Thymus (tissue), 11 donors: ENCODE results near the gene SPSB3. TPM values are rescaled to one million over a fixed set of nuclear protein-coding genes. Genes with fewer than 3 reads are reported as not detected.

Source experiments
- DNase-seq, 9 donors: peaks; one replicate each; pipeline ENCODE4 v3.0.0-alpha.2; 2013; ENCODE audit warnings: low spot score in 9 of 9, low read depth in 6 of 9, missing footprints in 1 of 9
- H3K27ac ChIP-seq, 2 donors: one replicate each; pipeline ENCODE4 v1.5.1; 2013; ENCODE audit warnings: control low read depth in 1 of 2, low read depth in 1 of 2, low read length in 1 of 2, mild to moderate bottlenecking in 1 of 2, moderate library complexity in 1 of 2
- H3K27me3 ChIP-seq, 2 donors: one replicate each; pipeline ENCODE4 v1.5.1; 2013; ENCODE audit warnings: low read length in 1 of 2; ENCODE audit not compliant: control insufficient read depth in 2 of 2, insufficient read depth in 1 of 2
- H3K36me3 ChIP-seq, 2 donors: one replicate each; pipeline ENCODE4 v1.5.1; 2013; ENCODE audit warnings: low read length in 1 of 2, mild to moderate bottlenecking in 1 of 2, moderate library complexity in 1 of 2; ENCODE audit not compliant: control insufficient read depth in 2 of 2, insufficient read depth in 2 of 2
- H3K4me1 ChIP-seq, 2 donors: one replicate each; pipeline ENCODE4 v1.5.1; 2013; ENCODE audit warnings: low read length in 2 of 2; ENCODE audit not compliant: control insufficient read depth in 2 of 2, insufficient read depth in 2 of 2
- H3K4me3 ChIP-seq, 2 donors: one replicate each; pipeline ENCODE4 v1.5.1; 2013; ENCODE audit warnings: low read length in 2 of 2, control low read depth in 1 of 2, mild to moderate bottlenecking in 1 of 2
- H3K9me3 ChIP-seq, 2 donors: one replicate each; pipeline ENCODE4 v1.5.1; 2013; ENCODE audit warnings: low read length in 1 of 2, mild to moderate bottlenecking in 1 of 2; ENCODE audit not compliant: control insufficient read depth in 2 of 2, insufficient read depth in 1 of 2
- WGBS: extraction: QIAGEN DNeasy Blood & Tissue Kit; methylation state at CpG from one replicate; pipeline ENCODE4 v1.1.7; 2013; 5-methylcytosine and 5-hydroxymethylcytosine counted together
- polyA plus RNA-seq: library from polyadenylated mRNA; stranded (reverse); fragments of 200-250 nt; gene quantifications from one replicate; pipeline ENCODE4 v1.2.3, GENCODE V29; 2013
- total RNA-seq: library from RNA; stranded (reverse); fragments of 120-200 nt; gene quantifications from one replicate; pipeline ENCODE4 v1.2.4, GENCODE V29; 2013
- donor health status: healthy.

Gene SPSB3
- total and polyA plus RNA-seq, 2 donors: 68.1 to 282 TPM

GRCh38 chr16:1818873-1819525, 36.6 kb upstream of the SPSB3 start:
- WGBS: 98% methylated on average over 35 of the region's 35 CpGs
- Histone ChIP-seq H3K4me1 (peaks cover 0 to 3% of the 10 kb centered on the region in 2 donors), H3K27ac (no peak overlapping the region), H3K4me3 (no peak overlapping the region), H3K9me3 (no peaks in the 10 kb centered on the region), H3K27me3 (no peaks in the 10 kb centered on the region), H3K36me3 (peaks cover 30 to 57% of the 10 kb centered on the region in 2 donors)
- DNase-seq: no peak

- Histone ChIP-seq H3K36me3 (peaks cover 33 to 54% of the 10 kb centered on the region in 2 donors), H3K9me3 (no peaks in the 10 kb centered on the region), H3K27me3 (no peaks in the 10 kb centered on the region), H3K4me3 (no peak overlapping the region), H3K27ac (no peak overlapping the region), H3K4me1 (no peaks in the 10 kb centered on the region)
- WGBS: 98% methylated on average over 27 of the region's 27 CpGs
- DNase-seq: no peak
These were observed 36.0 kb upstream of the SPSB3 start for GRCh38 chr16:1818204-1818872.

GRCh38 chr16:1817716-1818115, 35.3 kb upstream of the SPSB3 start:
- WGBS: 98% methylated on average over 17 of the region's 17 CpGs
- Histone ChIP-seq H3K4me3 (no peak overlapping the region), H3K4me1 (no peaks in the 10 kb centered on the region), H3K9me3 (no peaks in the 10 kb centered on the region), H3K36me3 (peaks cover 33 to 56% of the 10 kb centered on the region in 2 donors), H3K27me3 (no peaks in the 10 kb centered on the region), H3K27ac (no peak overlapping the region)
- no peak for DNase-seq

GRCh38 chr16:1817276-1817589, 34.9 kb upstream of the SPSB3 start:
- no peaks in the 10 kb centered on the region for H3K9me3 ChIP-seq
- no peak overlapping the region for H3K4me3 ChIP-seq
- peaks cover 30 to 51% of the 10 kb centered on the region in 2 donors for H3K36me3 ChIP-seq
- H3K27ac ChIP-seq: no peak overlapping the region
- H3K27me3 ChIP-seq: no peaks in the 10 kb centered on the region
- no peaks in the 10 kb centered on the region for H3K4me1 ChIP-seq
- WGBS: over 99% methylated on average over 9 of the region's 9 CpGs
- DNase-seq: no peak

- Histone ChIP-seq H3K9me3 (no peaks in the 10 kb centered on the region), H3K27me3 (no peaks in the 10 kb centered on the region), H3K27ac (no peak overlapping the region), H3K4me3 (no peak overlapping the region), H3K36me3 (peaks cover 24 to 46% of the 10 kb centered on the region in 2 donors), H3K4me1 (no peaks in the 10 kb centered on the region)
- 98% methylated on average over 40 of the region's 40 CpGs for WGBS
- DNase-seq: no peak
These were observed 34.3 kb upstream of the SPSB3 start for GRCh38 chr16:1816396-1817275.

- Histone ChIP-seq H3K9me3 (no peaks in the 10 kb centered on the region), H3K4me1 (no peaks in the 10 kb centered on the region), H3K27ac (no peak overlapping the region), H3K27me3 (no peaks in the 10 kb centered on the region), H3K36me3 (peaks cover 20 to 39% of the 10 kb centered on the region in 2 donors), H3K4me3 (no peak overlapping the region)
- WGBS: 98% methylated on average over 11 of the region's 11 CpGs
- DNase-seq: no peak
These were observed 33.1 kb upstream of the SPSB3 start for GRCh38 chr16:1815461-1815860.

- Histone ChIP-seq H3K36me3 (peaks cover 38 to 41% of the 10 kb centered on the region in 2 donors), H3K4me3 (no peak overlapping the region), H3K27me3 (no peaks in the 10 kb centered on the region), H3K27ac (no peak overlapping the region), H3K4me1 (no peaks in the 10 kb centered on the region), H3K9me3 (no peaks in the 10 kb centered on the region)
- 42% methylated on average over 17 of the region's 17 CpGs for WGBS
- peak in 2 of 9 donors; percentile 31 to 52 for DNase-seq
These were observed 30.4 kb upstream of the SPSB3 start for GRCh38 chr16:1812732-1813163.

- no peak for DNase-seq
- WGBS: 98% methylated on average over 16 of the region's 16 CpGs
- no peak overlapping the region for H3K4me3 ChIP-seq
These were observed 28.2 kb upstream of the SPSB3 start for GRCh38 chr16:1810536-1810935.

GRCh38 chr16:1810106-1810505, 27.7 kb upstream of the SPSB3 start:
- Histone ChIP-seq H3K4me3 (no peak overlapping the region), H3K4me1 (no peaks in the 10 kb centered on the region), H3K36me3 (peaks cover 25 to 33% of the 10 kb centered on the region in 2 donors), H3K9me3 (peaks cover 0 to 7% of the 10 kb centered on the region in 2 donors), H3K27me3 (no peaks in the 10 kb centered on the region), H3K27ac (no peak overlapping the region)
- no peak for DNase-seq
- WGBS: 98% methylated on average over 16 of the region's 16 CpGs

More at GRCh38 chr16:1810536-1810935, 28.2 kb upstream of the SPSB3 start:
- Histone ChIP-seq H3K9me3 (peaks cover 0 to 7% of the 10 kb centered on the region in 2 donors), H3K36me3 (peaks cover 27 to 37% of the 10 kb centered on the region in 2 donors), H3K27ac (no peak overlapping the region), H3K27me3 (no peaks in the 10 kb centered on the region), H3K4me1 (no peaks in the 10 kb centered on the region)
